CD4-positive, alpha-beta T cell treated with Interferon alpha-2 for 1 hour (primary cell): ENCODE data around the gene SH3BGR.

Experiments
- DNase-seq, 2 donors: peaks; one replicate each; pipeline ENCODE4 v3.0.0-alpha.2; 2020 to 2022

The SH3BGR gene

GRCh38 chr21:39461419-39461818 lies 9.6 kb downstream of the SH3BGR start:
- DNase-seq = no peak

GRCh38 chr21:39463308-39463707 lies 11.5 kb downstream of the SH3BGR start:
- DNase-seq = no peak

- no peak for DNase-seq
Observed at GRCh38 chr21:39466584-39466983, 14.8 kb downstream of the SH3BGR start.

GRCh38 chr21:39467746-39468145 lies 16.0 kb downstream of the SH3BGR start:
- no peak for DNase-seq

GRCh38 chr21:39468559-39468958 lies 16.8 kb downstream of the SH3BGR start:
- DNase-seq = no peak

GRCh38 chr21:39471598-39471997 lies 19.8 kb downstream of the SH3BGR start:
- DNase-seq = no peak

- DNase-seq = no peak
Observed at GRCh38 chr21:39472786-39473185, 21.0 kb downstream of the SH3BGR start.

GRCh38 chr21:39474611-39475010 lies 22.8 kb downstream of the SH3BGR start:
- no peak for DNase-seq

- DNase-seq = no peak
Observed at GRCh38 chr21:39479164-39479813, 27.5 kb downstream of the SH3BGR start.

GRCh38 chr21:39479814-39480182 lies 28.0 kb downstream of the SH3BGR start:
- no peak for DNase-seq

GRCh38 chr21:39480271-39480670 lies 28.5 kb downstream of the SH3BGR start:
- no peak for DNase-seq

- no peak for DNase-seq
Observed at GRCh38 chr21:39481886-39482285, 30.1 kb downstream of the SH3BGR start.

- DNase-seq = no peak
Observed at GRCh38 chr21:39483917-39484316, 32.1 kb downstream of the SH3BGR start.

- DNase-seq = no peak
Observed at GRCh38 chr21:39484711-39485276, 33.0 kb downstream of the SH3BGR start.

- no peak for DNase-seq
Observed at GRCh38 chr21:39489380-39489924, 37.7 kb downstream of the SH3BGR start.

- no peak for DNase-seq
Observed at GRCh38 chr21:39499156-39499555, 47.4 kb downstream of the SH3BGR start.

GRCh38 chr21:39502631-39503030 lies 50.9 kb downstream of the SH3BGR start:
- no peak for DNase-seq

GRCh38 chr21:39503123-39503762 lies 51.5 kb downstream of the SH3BGR start:
- DNase-seq = no peak

GRCh38 chr21:39504230-39504629 lies 52.5 kb downstream of the SH3BGR start:
- no peak for DNase-seq

- no peak for DNase-seq
Observed at GRCh38 chr21:39510240-39510639, 58.5 kb downstream of the SH3BGR start.

- DNase-seq = no peak
Observed at GRCh38 chr21:39511102-39511501, 59.3 kb downstream of the SH3BGR start.

GRCh38 chr21:39513735-39514134 lies 62.0 kb downstream of the SH3BGR start:
- no peak for DNase-seq

- DNase-seq = no peak
Observed at GRCh38 chr21:39515684-39516472, 64.1 kb downstream of the SH3BGR start.
